ENCODE measurements around the gene TFG. TPM values are rescaled to one million over a fixed set of nuclear protein-coding genes. Genes with fewer than 3 reads are reported as not detected.

TFG gene
- total and polyA plus RNA-seq, 9 of the 15 experiments (the other 6 are each of a cell fraction or from before 2014, with no cell fraction given), result 31.8 to 143 (median 57.8) TPM

DNA sequence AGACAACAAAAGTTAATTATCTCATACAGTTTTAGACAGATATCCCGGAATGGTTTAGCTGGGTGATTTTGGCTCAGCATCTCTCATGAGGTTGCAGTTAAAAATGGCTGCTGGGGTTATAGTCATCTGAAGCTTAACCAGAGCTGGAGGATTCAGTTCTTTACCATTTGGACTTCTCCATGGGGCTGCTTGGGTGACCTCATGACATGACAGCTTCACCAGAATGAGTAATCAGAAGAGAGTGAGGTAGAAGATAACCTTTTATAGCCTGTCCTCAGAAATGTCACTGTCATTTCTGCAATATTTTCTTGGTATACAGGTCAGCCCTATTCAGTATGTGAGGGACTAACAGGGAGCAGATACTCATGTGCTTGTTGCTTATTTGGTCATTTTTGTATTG, 30.9 kb downstream of the TFG start:
- peaks cover 95% of the 10 kb centered on the region for H3K36me3 ChIP-seq (ENCODE audit: control insufficient read depth, insufficient read depth, low read length)
- H3K4me3 ChIP-seq, result no peak overlapping the region
- 0 out of 3 replicates have a peak overlapping the region, but pooled peaks have one; percentile 15 for H3K27ac ChIP-seq (ENCODE audit: extremely low read depth, low read depth, low read length)
- H3K9me3 ChIP-seq (replicated peaks; ENCODE audit: control insufficient read depth, insufficient read depth, low read depth, low read length), result no peaks in the 10 kb centered on the region
- no peaks in the 10 kb centered on the region for H3K27me3 ChIP-seq (ENCODE audit: control insufficient read depth in 2 of 2, insufficient read depth in 2 of 2, low read length in 2 of 2)
- no peak overlapping the region for H3K9ac ChIP-seq (ENCODE audit: insufficient read depth in 1 of 2, low read depth in 2 of 2, low read length in 2 of 2)
- H3K4me1 ChIP-seq (replicated peaks in 1 of 2; ENCODE audit: control insufficient read depth in 2 of 2, insufficient read depth in 2 of 2, low read length in 2 of 2), result peaks cover 0 to 5% of the 10 kb centered on the region in 2 experiments; a peak in 2 of 5 replicates
- in situ Hi-C loops (cut with MboI) (no loop called here), intact Hi-C loops (cut with micrococcal nuclease) (no loop called here)
- ATAC-seq (peak; percentile 67), FAIRE-seq (peak; percentile 19), DNase-seq (ENCODE audit: extremely low read depth in 1 of 4, low spot score in 3 of 4) (peak in 2 of 4 experiments; percentile 13 to 50)
- H4K20me1 ChIP-seq (replicated peaks; ENCODE audit: control insufficient read depth, insufficient read depth, low read length), result no peaks in the 10 kb centered on the region
- H3K9me1 ChIP-seq (ENCODE audit: control insufficient read depth, insufficient read depth, low read length), result no peaks in the 10 kb centered on the region
- CTCF ChIA-PET (ENCODE audit: low intra/inter-chr PET ratio), result no interaction called here
- BruUV-seq (replicated peaks), result no TSS peak
- WGBS (ENCODE audit: insufficient coverage, low coverage, missing lambda C conversion rate), result 79% methylated on average over 1 of the region's 1 CpG
- POLR2A ChIA-PET, result interaction anchor here (1.3 kb wide), 1 partner anchor 10 kb away, joined by 6 read pairs; no protein-coding TSS in a partner anchor
- peaks cover 6% of the 10 kb centered on the region; the same call in 2 of the 3 replicates for H3K79me2 ChIP-seq (ENCODE audit: control insufficient read depth, insufficient read depth, low read length)
- H3K4me2 ChIP-seq (ENCODE audit: insufficient read depth, low read length), result no peak overlapping the region
- H2AFZ ChIP-seq (ENCODE audit: low read depth, low read length), result no peak overlapping the region
- TF ChIP-seq, protein P1, sequence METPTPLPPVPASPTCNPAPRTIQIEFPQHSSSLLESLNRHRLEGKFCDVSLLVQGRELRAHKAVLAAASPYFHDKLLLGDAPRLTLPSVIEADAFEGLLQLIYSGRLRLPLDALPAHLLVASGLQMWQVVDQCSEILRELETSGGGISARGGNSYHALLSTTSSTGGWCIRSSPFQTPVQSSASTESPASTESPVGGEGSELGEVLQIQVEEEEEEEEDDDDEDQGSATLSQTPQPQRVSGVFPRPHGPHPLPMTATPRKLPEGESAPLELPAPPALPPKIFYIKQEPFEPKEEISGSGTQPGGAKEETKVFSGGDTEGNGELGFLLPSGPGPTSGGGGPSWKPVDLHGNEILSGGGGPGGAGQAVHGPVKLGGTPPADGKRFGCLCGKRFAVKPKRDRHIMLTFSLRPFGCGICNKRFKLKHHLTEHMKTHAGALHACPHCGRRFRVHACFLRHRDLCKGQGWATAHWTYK (CRISPR knock-in tag; IDR thresholded peaks at IDR 0.05), result no peak
- no peak for TF ChIP-seq ZNF778 (CRISPR knock-in tag; IDR thresholded peaks at IDR 0.05)
- no peak for TF ChIP-seq JUND (IDR thresholded peaks at IDR 0.05; ENCODE audit: borderline replicate concordance, low read depth, low read length)
- TF ChIP-seq JUND (tag; IDR thresholded peaks at IDR 0.05; ENCODE audit: borderline replicate concordance, low read depth, low read length), result 0 out of 3 replicates have a peak, but pooled peaks have one; percentile 31
- TF ChIP-seq, protein P2, sequence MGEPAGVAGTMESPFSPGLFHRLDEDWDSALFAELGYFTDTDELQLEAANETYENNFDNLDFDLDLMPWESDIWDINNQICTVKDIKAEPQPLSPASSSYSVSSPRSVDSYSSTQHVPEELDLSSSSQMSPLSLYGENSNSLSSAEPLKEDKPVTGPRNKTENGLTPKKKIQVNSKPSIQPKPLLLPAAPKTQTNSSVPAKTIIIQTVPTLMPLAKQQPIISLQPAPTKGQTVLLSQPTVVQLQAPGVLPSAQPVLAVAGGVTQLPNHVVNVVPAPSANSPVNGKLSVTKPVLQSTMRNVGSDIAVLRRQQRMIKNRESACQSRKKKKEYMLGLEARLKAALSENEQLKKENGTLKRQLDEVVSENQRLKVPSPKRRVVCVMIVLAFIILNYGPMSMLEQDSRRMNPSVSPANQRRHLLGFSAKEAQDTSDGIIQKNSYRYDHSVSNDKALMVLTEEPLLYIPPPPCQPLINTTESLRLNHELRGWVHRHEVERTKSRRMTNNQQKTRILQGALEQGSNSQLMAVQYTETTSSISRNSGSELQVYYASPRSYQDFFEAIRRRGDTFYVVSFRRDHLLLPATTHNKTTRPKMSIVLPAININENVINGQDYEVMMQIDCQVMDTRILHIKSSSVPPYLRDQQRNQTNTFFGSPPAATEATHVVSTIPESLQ (CRISPR knock-in tag; IDR thresholded peaks at IDR 0.05), result no peak
- TF ChIP-seq ZNF197 (CRISPR knock-in tag; IDR thresholded peaks at IDR 0.05; ENCODE audit: low read depth), result no peak
- no peak for TF ChIP-seq ZNF239 (CRISPR knock-in tag; IDR thresholded peaks at IDR 0.05)
- TF ChIP-seq, protein P3, sequence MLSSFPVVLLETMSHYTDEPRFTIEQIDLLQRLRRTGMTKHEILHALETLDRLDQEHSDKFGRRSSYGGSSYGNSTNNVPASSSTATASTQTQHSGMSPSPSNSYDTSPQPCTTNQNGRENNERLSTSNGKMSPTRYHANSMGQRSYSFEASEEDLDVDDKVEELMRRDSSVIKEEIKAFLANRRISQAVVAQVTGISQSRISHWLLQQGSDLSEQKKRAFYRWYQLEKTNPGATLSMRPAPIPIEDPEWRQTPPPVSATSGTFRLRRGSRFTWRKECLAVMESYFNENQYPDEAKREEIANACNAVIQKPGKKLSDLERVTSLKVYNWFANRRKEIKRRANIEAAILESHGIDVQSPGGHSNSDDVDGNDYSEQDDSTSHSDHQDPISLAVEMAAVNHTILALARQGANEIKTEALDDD (IDR thresholded peaks at IDR 0.05), result peak; percentile 78
- peak; percentile 11 for TF ChIP-seq MEIS2 (IDR thresholded peaks at IDR 0.05; ENCODE audit: partially characterized antibody)
- peak; percentile 51; the same call in 1 of the 2 replicates for TF ChIP-seq FOSL1 (tag; conservative IDR thresholded peaks at IDR 0.05)
- TF ChIP-seq YY1 (IDR thresholded peaks at IDR 0.05; ENCODE audit: borderline replicate concordance in 1 of 3, control insufficient read depth in 1 of 3, extremely low read depth in 1 of 3, insufficient read depth in 3 of 3, insufficient read length in 1 of 3, insufficient replicate concordance in 2 of 3, low read depth in 1 of 3, low read length in 2 of 3), result peak in 1 of 3 experiments; percentile 41
- TF ChIP-seq NFE2 (IDR thresholded peaks at IDR 0.05; ENCODE audit: low read depth), result no peak
- TF ChIP-seq, protein P4, sequence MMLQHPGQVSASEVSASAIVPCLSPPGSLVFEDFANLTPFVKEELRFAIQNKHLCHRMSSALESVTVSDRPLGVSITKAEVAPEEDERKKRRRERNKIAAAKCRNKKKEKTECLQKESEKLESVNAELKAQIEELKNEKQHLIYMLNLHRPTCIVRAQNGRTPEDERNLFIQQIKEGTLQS (IDR thresholded peaks at IDR 0.05), result peak; percentile 66
- TF ChIP-seq, protein P4 (CRISPR knock-in tag; conservative IDR thresholded peaks at IDR 0.05), result no peak
- no peak for TF ChIP-seq SAFB2 (IDR thresholded peaks at IDR 0.05; ENCODE audit: borderline replicate concordance, low read depth, low read length, severe bottlenecking)
- TF ChIP-seq, protein P5, sequence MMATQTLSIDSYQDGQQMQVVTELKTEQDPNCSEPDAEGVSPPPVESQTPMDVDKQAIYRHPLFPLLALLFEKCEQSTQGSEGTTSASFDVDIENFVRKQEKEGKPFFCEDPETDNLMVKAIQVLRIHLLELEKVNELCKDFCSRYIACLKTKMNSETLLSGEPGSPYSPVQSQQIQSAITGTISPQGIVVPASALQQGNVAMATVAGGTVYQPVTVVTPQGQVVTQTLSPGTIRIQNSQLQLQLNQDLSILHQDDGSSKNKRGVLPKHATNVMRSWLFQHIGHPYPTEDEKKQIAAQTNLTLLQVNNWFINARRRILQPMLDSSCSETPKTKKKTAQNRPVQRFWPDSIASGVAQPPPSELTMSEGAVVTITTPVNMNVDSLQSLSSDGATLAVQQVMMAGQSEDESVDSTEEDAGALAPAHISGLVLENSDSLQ (IDR thresholded peaks at IDR 0.05), result peak; percentile 43; the same call in 1 of the 2 replicates
